A549 (cell line): Measurements from ENCODE around the gene TSC2. TPM values are rescaled to one million over a fixed set of nuclear protein-coding genes. Genes with fewer than 3 reads are reported as not detected.
A peak's percentile ranks its signal among the peaks of the same experiment; 100 is the strongest.

Experiments
- ATAC-seq, 2 experiments: fragments of 200-7000 bp in 1 of 2; fragments of >200 bp in 1 of 2; cut with Nextera tagmentation in 1 of 2; cut with Tn5 transposase in 1 of 2; 3 replicates each; pipeline versions ENCODE4 v1.8.0 to v1.9.1; 2018 to 2020; ENCODE audit warnings: mild to moderate bottlenecking in 1 of 2, moderate library complexity in 1 of 2
- CTCF ChIA-PET: fragments of 300-600 bp; sonication (Branson Sonifier 250); formaldehyde crosslinking; extraction: SDS; loops from one replicate; lab custom pipeline; 2021; ENCODE audit warnings: antibody characterized with exemption, inconsistent platforms; lab: Yijun Ruan, JAX
- POLR2A ChIA-PET: fragments of 350-600 bp; formaldehyde crosslinking; extraction: SDS; loops from one replicate; lab custom pipeline; 2021; ENCODE audit warnings: antibody characterized with exemption, inconsistent platforms; lab: Yijun Ruan, JAX
- DNase-seq, 2 experiments: peaks; one replicate each; pipeline versions ENCODE4 v3.0.0 to v3.0.0-alpha.2; 2011 to 2016; ENCODE audit warnings: low read depth in 1 of 2, low spot score in 1 of 2
- FAIRE-seq: peaks from 2 replicates; lab custom pipeline; 2011; peaks lifted over from hg19 to GRCh38; lab: Jason Lieb, UNC
- H3K27ac ChIP-seq, 2 experiments: fragments of >200 bp; sonication (Bioruptor Twin); formaldehyde crosslinking; 3 replicates each; pipeline ENCODE4 v1.5.1; 2016 to 2017
- H3K4me1 ChIP-seq: fragments of >200 bp; sonication (Bioruptor Twin); formaldehyde crosslinking; 3 replicates; pipeline ENCODE4 v1.6.1; 2016
- H3K4me2 ChIP-seq: fragments of >200 bp; sonication (Bioruptor Twin); formaldehyde crosslinking; 3 replicates; pipeline ENCODE4 v1.6.1; 2016
- H3K4me3 ChIP-seq: fragments of >200 bp; sonication (Bioruptor Twin); formaldehyde crosslinking; 3 replicates; pipeline ENCODE4 v1.5.1; 2016
- H3K9me3 ChIP-seq: fragments of >200 bp; sonication (Bioruptor Twin); formaldehyde crosslinking; 3 replicates; pipeline ENCODE4 v1.6.1; 2016
- BHLHE40 ChIP-seq: IDR thresholded peaks from 2 replicates; pipeline ENCODE4 v1.6.1; 2012; ENCODE audit warnings: low read depth, low read length, inconsistent platforms
- CBX2 ChIP-seq: fragments of 200-600 bp; sonication (generic); IDR thresholded peaks from 2 replicates; pipeline ENCODE4 v1.6.1; 2016; ENCODE audit warnings: low read depth, mild to moderate bottlenecking, borderline replicate concordance
- CBX8 ChIP-seq: fragments of 200-600 bp; sonication (generic); IDR thresholded peaks from 2 replicates; pipeline ENCODE4 v1.6.1; 2016
- CEBPB ChIP-seq, 2 experiments: fragments of >200 bp in 1 of 2; sonication (Bioruptor Twin) in 1 of 2; formaldehyde crosslinking in 1 of 2; IDR thresholded peaks; 2 replicates each; pipeline ENCODE4 v1.6.1; 2012 to 2016
- CHD2 ChIP-seq: fragments of 150-350 bp; IDR thresholded peaks from 2 replicates; pipeline ENCODE4 v1.6.1; 2014; ENCODE audit warnings: low read length; ENCODE audit not compliant: partially characterized antibody
- E2F6 ChIP-seq: IDR thresholded peaks from 2 replicates; pipeline ENCODE4 v1.6.1; 2012; ENCODE audit warnings: low read depth, borderline replicate concordance
- EHF ChIP-seq: fragments of 250-450 bp; sonication (Bioruptor Pico); IDR thresholded peaks from 2 replicates; pipeline ENCODE4 v1.5.0; 2020; ENCODE audit warnings: mild to moderate bottlenecking
- EHMT2 ChIP-seq: fragments of 200-600 bp; sonication (generic); IDR thresholded peaks from 2 replicates; pipeline ENCODE4 v1.6.1; 2016; ENCODE audit warnings: antibody characterized with exemption, low read depth, mild to moderate bottlenecking, moderate library complexity
- FOSB ChIP-seq: fragments of 250-450 bp; sonication (Bioruptor Pico); IDR thresholded peaks from 2 replicates; pipeline ENCODE4 v1.5.0; 2020; ENCODE audit warnings: mild to moderate bottlenecking, moderate library complexity
- FOXS1 ChIP-seq: fragments of 250-450 bp; sonication (Bioruptor Pico); IDR thresholded peaks from 2 replicates; pipeline ENCODE4 v1.5.0; 2020; ENCODE audit warnings: mild to moderate bottlenecking, moderate library complexity
- GATA3 ChIP-seq: IDR thresholded peaks from 2 replicates; pipeline ENCODE4 v1.6.1; 2012; ENCODE audit warnings: borderline replicate concordance
- HDAC2 ChIP-seq: fragments of 200-600 bp; sonication (generic); IDR thresholded peaks from 2 replicates; pipeline ENCODE4 v1.6.1; 2016
- HMGXB4 ChIP-seq: fragments of 250-450 bp; sonication (Bioruptor Pico); IDR thresholded peaks from 2 replicates; pipeline ENCODE4 v1.5.0; 2021; ENCODE audit warnings: mild to moderate bottlenecking, moderate library complexity, borderline replicate concordance
- HOXA7 ChIP-seq: fragments of 250-450 bp; sonication (Bioruptor Pico); IDR thresholded peaks from 2 replicates; pipeline ENCODE4 v1.5.0; 2020; ENCODE audit warnings: mild to moderate bottlenecking, moderate library complexity
- HOXB13 ChIP-seq: fragments of 250-450 bp; sonication (Bioruptor Pico); IDR thresholded peaks from 2 replicates; pipeline ENCODE4 v1.5.0; 2020; ENCODE audit warnings: low read depth, mild to moderate bottlenecking, moderate library complexity
- HOXB5 ChIP-seq: fragments of 250-450 bp; sonication (Bioruptor Pico); IDR thresholded peaks from 2 replicates; pipeline ENCODE4 v1.5.0; 2020; ENCODE audit warnings: mild to moderate bottlenecking, moderate library complexity
- JUN ChIP-seq, 2 experiments: fragments of >200 bp; sonication (Bioruptor Twin); formaldehyde crosslinking; IDR thresholded peaks; 2 replicates in 1 of 2; 3 replicates in 1 of 2; pipeline ENCODE4 v1.6.1; 2016 to 2017
- JUNB ChIP-seq: fragments of >200 bp; sonication (Bioruptor Twin); formaldehyde crosslinking; IDR thresholded peaks from 2 replicates; pipeline ENCODE4 v1.6.1; 2016
- KDM1A ChIP-seq: fragments of 200-600 bp; sonication (generic); IDR thresholded peaks from 2 replicates; pipeline ENCODE4 v1.6.1; 2016; ENCODE audit warnings: low read depth, mild to moderate bottlenecking
- NFE2L2 ChIP-seq: fragments of 150-350 bp; conservative IDR thresholded peaks from 2 replicates; pipeline ENCODE4 v1.6.1; 2014; ENCODE audit warnings: low read length
- NPAS2 ChIP-seq: fragments of 250-450 bp; sonication (Bioruptor Pico); IDR thresholded peaks from 2 replicates; pipeline ENCODE4 v1.8.0; 2022; ENCODE audit warnings: mild to moderate bottlenecking, moderate library complexity, borderline replicate concordance
- POLR2A ChIP-seq: IDR thresholded peaks from 2 replicates; pipeline ENCODE4 v1.6.1; 2012; ENCODE audit warnings: mild to moderate bottlenecking, low read length
- RARB ChIP-seq: fragments of 250-450 bp; sonication (Bioruptor Pico); IDR thresholded peaks from 2 replicates; pipeline ENCODE4 v1.8.0; 2021; ENCODE audit warnings: mild to moderate bottlenecking, moderate library complexity
- SMC3 ChIP-seq: fragments of >200 bp; sonication (Bioruptor Twin); formaldehyde crosslinking; IDR thresholded peaks from 3 replicates; pipeline ENCODE4 v1.6.1; 2018; ENCODE audit warnings: inconsistent platforms
- TP53 ChIP-seq: fragments of 250-450 bp; sonication (Bioruptor Pico); IDR thresholded peaks from 2 replicates; pipeline ENCODE4 v1.5.0; 2021; ENCODE audit warnings: mild to moderate bottlenecking, moderate library complexity
- ZC3H11A ChIP-seq: fragments of 450-650 bp; IDR thresholded peaks from 2 replicates; pipeline ENCODE4 v1.6.1; 2014; ENCODE audit warnings: antibody characterized with exemption, mild to moderate bottlenecking
- ZNF302 ChIP-seq: fragments of 250-450 bp; sonication (Bioruptor Pico); IDR thresholded peaks from 2 replicates; pipeline ENCODE4 v1.9.0; 2021; ENCODE audit warnings: inconsistent platforms, mild to moderate bottlenecking, moderate library complexity
- WGBS: methylation state at CpG from one replicate; pipeline ENCODE4 v1.1.6; 2017; ENCODE audit errors: missing lambda C conversion rate; 5-methylcytosine and 5-hydroxymethylcytosine counted together
- polyA plus RNA-seq, 4 experiments: library from polyadenylated mRNA; depleted of rRNA in 3 of 4; stranded (reverse); fragments of >200 nt; fragmentation: RNase III in 1 of 4; extraction: RNeasy Plus Mini Kit Qiagen cat#74134 plus additional on column Dnase treatment in 1 of 4; gene quantifications; 2 replicates in 3 of 4; 3 replicates in 1 of 4; pipeline ENCODE4 v1.2.3, GENCODE V29; 2011 to 2017
- TF ChIP-seq, protein P1 (sequence below): IDR thresholded peaks from 2 replicates; pipeline ENCODE4 v1.6.1; 2012
- TF ChIP-seq, protein P2 (sequence below): fragments of >200 bp; sonication (Bioruptor Twin); formaldehyde crosslinking; IDR thresholded peaks from 2 replicates; pipeline ENCODE4 v1.6.1; 2016
- TF ChIP-seq, protein P3 (sequence below): fragments of >200 bp; sonication (Bioruptor Twin); formaldehyde crosslinking; IDR thresholded peaks from 3 replicates; pipeline ENCODE4 v1.6.1; 2016

TSC2 gene
- polyA plus RNA-seq, 2 of the 4 experiments (the other 2 are of a cell fraction), result 32.6 to 47.3 TPM

DNA sequence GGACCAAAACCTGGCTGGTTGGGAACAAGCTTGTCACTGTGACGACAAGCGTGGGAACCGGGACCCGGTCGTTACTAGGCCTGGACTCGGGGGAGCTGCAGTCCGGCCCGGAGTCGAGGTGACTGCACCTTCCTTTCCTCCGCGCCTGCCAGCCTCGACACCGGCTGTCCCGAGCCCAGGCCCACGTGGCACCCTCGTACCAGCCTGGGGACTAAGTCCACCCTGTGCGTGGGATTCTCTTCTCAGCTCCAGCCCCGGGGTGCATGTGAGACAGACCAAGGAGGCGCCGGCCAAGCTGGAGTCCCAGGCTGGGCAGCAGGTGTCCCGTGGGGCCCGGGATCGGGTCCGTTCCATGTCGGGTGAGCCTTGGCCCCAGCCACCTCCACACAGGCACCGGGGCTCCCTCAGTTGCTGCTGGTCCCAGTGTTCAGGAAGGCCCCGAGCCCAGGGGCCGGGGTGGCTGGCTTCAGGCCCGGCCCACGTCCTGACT, 31.6 kb downstream of the TSC2 start:
- Histone ChIP-seq H3K4me2 (no peak overlapping the region), H3K9me3 (no peaks in the 10 kb centered on the region), H3K4me3 (no peak overlapping the region), H3K27ac (no peak overlapping the region), H3K4me1 (no peaks in the 10 kb centered on the region)
- POLR2A ChIA-PET, result no interaction called here
- FAIRE-seq, result no peak
- TF ChIP-seq HOXB13 (CRISPR knock-in tag), result no peak
- TF ChIP-seq KDM1A, result no peak
- TF ChIP-seq SMC3, result no peak
- no peak for TF ChIP-seq JUNB
- TF ChIP-seq HOXB5 (CRISPR knock-in tag), result no peak
- TF ChIP-seq NFE2L2, result no peak
- no peak for TF ChIP-seq ZC3H11A
- no peak for TF ChIP-seq RARB (CRISPR knock-in tag)
- ATAC-seq, result no peak
- CTCF ChIA-PET, result interaction anchor here (0.7 to 3.5 kb wide), 7 partner anchors 10 to 215 kb away, joined by 3 to 22 read pairs (median 5); no protein-coding TSS in a partner anchor
- WGBS, result 95% methylated on average over 17 of the region's 30 CpGs
- no peak for DNase-seq

DNA sequence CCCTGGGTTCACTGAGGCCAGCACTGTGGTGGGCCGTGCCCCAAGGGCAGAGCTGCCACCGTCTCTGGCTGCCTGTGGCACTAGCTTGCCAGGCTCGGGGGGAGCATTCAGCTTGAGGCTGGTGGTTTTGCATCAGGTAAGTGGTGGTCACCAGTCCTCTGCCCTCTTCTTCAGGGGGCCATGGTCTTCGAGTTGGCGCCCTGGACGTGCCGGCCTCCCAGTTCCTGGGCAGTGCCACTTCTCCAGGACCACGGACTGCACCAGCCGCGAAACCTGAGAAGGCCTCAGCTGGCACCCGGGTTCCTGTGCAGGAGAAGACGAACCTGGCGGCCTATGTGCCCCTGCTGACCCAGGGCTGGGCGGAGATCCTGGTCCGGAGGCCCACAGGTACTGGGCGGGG, 32.2 kb downstream of the TSC2 start:
- Histone ChIP-seq H3K27ac (no peak overlapping the region), H3K4me1 (no peaks in the 10 kb centered on the region), H3K4me2 (no peak overlapping the region), H3K9me3 (no peaks in the 10 kb centered on the region), H3K4me3 (no peak overlapping the region)
- ATAC-seq (no peak), DNase-seq (no peak), FAIRE-seq (no peak)
- 90% methylated on average over 16 of the region's 16 CpGs for WGBS
- ChIA-PET POLR2A (no interaction called here), CTCF (interaction anchor here (1.2 to 2.3 kb wide), 5 partner anchors 33 to 216 kb away, joined by 3 to 10 read pairs (median 5); no protein-coding TSS in a partner anchor)
- TF ChIP-seq GATA3 (no peak), CHD2 (no peak), ZNF302 (CRISPR knock-in tag) (no peak), HMGXB4 (no peak), HOXA7 (CRISPR knock-in tag) (no peak), POLR2A (no peak), TP53 (CRISPR knock-in tag) (no peak)
- TF ChIP-seq, protein P1, sequence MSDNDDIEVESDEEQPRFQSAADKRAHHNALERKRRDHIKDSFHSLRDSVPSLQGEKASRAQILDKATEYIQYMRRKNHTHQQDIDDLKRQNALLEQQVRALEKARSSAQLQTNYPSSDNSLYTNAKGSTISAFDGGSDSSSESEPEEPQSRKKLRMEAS, result no peak

DNA sequence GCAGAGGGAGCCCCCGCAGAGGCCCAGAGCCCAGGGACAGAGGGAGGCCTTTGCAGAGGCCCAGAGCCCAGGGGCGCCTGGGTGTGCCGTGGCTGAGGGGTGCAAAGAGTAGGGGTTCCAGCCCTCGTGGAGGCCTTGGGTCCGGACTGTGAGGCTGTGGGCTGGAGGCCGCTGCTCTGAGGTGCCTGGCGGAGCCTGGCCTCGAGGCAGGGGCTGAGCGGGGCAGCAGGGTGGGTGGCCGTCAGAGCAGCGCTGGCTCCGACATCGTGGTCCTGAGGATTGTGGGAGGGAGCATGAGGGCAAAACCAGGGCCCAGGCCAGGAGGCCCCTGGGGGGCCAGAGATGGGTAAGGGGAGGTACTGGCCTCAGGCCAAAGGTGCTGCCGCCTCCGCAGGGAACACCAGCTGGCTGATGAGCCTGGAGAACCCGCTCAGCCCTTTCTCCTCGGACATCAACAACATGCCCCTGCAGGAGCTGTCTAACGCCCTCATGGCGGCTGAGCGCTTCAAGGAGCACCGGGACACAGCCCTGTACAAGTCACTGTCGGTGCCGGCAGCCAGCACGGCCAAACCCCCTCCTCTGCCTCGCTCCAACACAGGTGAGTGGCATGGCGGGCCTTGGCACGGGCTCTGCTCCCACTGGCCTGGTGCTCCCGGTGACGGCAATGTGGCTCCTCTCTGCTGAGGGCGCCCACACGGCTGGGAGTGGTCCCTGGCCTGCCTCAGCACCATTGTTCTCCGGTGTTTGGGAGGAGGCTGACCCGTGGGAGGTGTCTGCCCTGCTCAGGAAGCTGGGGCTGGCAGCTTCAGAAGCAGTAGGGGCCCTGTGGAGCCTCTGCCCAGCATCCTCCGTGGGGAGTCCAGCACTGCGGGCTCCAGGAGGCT, 33.7 kb downstream of the TSC2 start:
- CTCF ChIA-PET, result interaction anchor here (1.2 to 1.7 kb wide), 4 partner anchors 9 to 59 kb away, joined by 3 to 5 read pairs (median 4); no protein-coding TSS in a partner anchor
- no peak overlapping the region for H3K4me2 ChIP-seq
- no peak for FAIRE-seq

More for the DNA sequence above, 33.7 kb downstream of the TSC2 start:
- Histone ChIP-seq H3K4me1 (no peaks in the 10 kb centered on the region; the same call in 2 of the 3 replicates), H3K4me3 (no peak overlapping the region), H3K27ac (no peak overlapping the region), H3K9me3 (no peaks in the 10 kb centered on the region)
- DNase-seq, result no peak
- TF ChIP-seq BHLHE40, result no peak
- TF ChIP-seq EHMT2, result no peak
- no peak for TF ChIP-seq CEBPB (IDR thresholded peaks at IDR 0.05)
- TF ChIP-seq, protein P2, sequence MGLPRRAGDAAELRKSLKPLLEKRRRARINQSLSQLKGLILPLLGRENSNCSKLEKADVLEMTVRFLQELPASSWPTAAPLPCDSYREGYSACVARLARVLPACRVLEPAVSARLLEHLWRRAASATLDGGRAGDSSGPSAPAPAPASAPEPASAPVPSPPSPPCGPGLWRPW, result no peak
- no peak for TF ChIP-seq NPAS2 (CRISPR knock-in tag)
- no peak for TF ChIP-seq FOSB (CRISPR knock-in tag)
- TF ChIP-seq EHF (CRISPR knock-in tag), result no peak
- TF ChIP-seq GATA3, result no peak
- TF ChIP-seq HDAC2, result no peak
- TF ChIP-seq E2F6, result no peak
- TF ChIP-seq JUN (IDR thresholded peaks at IDR 0.05), result no peak
- TF ChIP-seq CBX8, result no peak
- TF ChIP-seq CBX2, result no peak
- TF ChIP-seq, protein P3, sequence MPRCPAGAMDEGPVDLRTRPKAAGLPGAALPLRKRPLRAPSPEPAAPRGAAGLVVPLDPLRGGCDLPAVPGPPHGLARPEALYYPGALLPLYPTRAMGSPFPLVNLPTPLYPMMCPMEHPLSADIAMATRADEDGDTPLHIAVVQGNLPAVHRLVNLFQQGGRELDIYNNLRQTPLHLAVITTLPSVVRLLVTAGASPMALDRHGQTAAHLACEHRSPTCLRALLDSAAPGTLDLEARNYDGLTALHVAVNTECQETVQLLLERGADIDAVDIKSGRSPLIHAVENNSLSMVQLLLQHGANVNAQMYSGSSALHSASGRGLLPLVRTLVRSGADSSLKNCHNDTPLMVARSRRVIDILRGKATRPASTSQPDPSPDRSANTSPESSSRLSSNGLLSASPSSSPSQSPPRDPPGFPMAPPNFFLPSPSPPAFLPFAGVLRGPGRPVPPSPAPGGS, result no peak
- TF ChIP-seq HOXB13 (CRISPR knock-in tag), result no peak
- no peak for TF ChIP-seq FOXS1
- 94% methylated on average over 34 of the region's 35 CpGs for WGBS
- POLR2A ChIA-PET, result no interaction called here
- ATAC-seq, result peak in 1 of 2 experiments; percentile 2; a peak in 2 of 6 replicates
